ENCODE results near the gene FETUB. TPM values are rescaled to one million over a fixed set of nuclear protein-coding genes. Genes with fewer than 3 reads are reported as not detected.
"Not testable (repeated sequence)": the region's sequence is repeated elsewhere in the genome, so short reads cannot be mapped to it uniquely, and the experiment has no call there.

The FETUB gene
- total RNA-seq, 1 donor: not detected

- no peak for TF ChIP-seq CTCF (IDR thresholded peaks at IDR 0.05; ENCODE audit: insufficient read depth, low read depth, low read length)
- no peak for DNase-seq (ENCODE audit: low read depth)
- no peak overlapping the region for H3K4me3 ChIP-seq (ENCODE audit: low read depth, low read length)
These were observed 13.8 kb upstream of the FETUB start for GRCh38 chr3:186626254-186626847.

DNA sequence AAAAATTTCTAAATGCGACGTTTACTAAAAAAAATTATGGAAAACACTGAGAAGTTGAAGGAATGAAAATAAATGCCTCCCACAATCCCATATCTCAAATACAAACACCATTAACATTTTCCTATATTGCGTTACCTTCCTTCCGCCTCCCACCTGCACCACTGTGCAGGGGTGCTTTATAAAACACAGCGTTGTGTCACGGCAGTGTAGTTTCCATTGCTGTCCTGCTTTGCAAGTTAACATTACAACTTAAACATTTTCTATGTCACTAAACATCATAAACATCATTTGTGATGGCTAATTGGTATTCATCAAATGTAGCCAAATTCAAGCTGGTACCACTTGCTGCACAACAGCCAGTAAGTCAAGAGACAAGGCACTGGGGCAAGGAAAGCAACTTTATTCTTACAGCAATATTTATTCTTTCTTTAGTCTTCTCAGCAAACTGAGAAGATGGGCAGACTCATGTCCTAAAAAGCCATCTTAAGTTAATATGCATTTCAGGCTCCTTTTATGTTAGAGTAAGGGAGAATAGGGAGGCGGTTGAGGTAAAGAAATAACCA, 12.3 kb upstream of the FETUB start:
- DNase-seq (ENCODE audit: low read depth): no peak
- no peak for TF ChIP-seq CTCF (IDR thresholded peaks at IDR 0.05; ENCODE audit: insufficient read depth, low read depth, low read length)
- H3K4me3 ChIP-seq (ENCODE audit: low read depth, low read length): no peak overlapping the region

GRCh38 chr3:186628756-186629155, 11.4 kb upstream of the FETUB start:
- no peak for TF ChIP-seq CTCF (IDR thresholded peaks at IDR 0.05; ENCODE audit: insufficient read depth, low read depth, low read length)
- no peak overlapping the region for H3K4me3 ChIP-seq (ENCODE audit: low read depth, low read length)
- no peak for DNase-seq (ENCODE audit: low read depth)

- DNase-seq (ENCODE audit: low read depth): no peak
- no peak overlapping the region for H3K4me3 ChIP-seq (ENCODE audit: low read depth, low read length)
- no peak for TF ChIP-seq CTCF (IDR thresholded peaks at IDR 0.05; ENCODE audit: insufficient read depth, low read depth, low read length)
These were observed 9.1 kb upstream of the FETUB start for GRCh38 chr3:186630950-186631641.

GRCh38 chr3:186633481-186633880, 6.7 kb upstream of the FETUB start:
- no peak overlapping the region for H3K4me3 ChIP-seq (ENCODE audit: low read depth, low read length)
- DNase-seq (ENCODE audit: low read depth): no peak

DNA sequence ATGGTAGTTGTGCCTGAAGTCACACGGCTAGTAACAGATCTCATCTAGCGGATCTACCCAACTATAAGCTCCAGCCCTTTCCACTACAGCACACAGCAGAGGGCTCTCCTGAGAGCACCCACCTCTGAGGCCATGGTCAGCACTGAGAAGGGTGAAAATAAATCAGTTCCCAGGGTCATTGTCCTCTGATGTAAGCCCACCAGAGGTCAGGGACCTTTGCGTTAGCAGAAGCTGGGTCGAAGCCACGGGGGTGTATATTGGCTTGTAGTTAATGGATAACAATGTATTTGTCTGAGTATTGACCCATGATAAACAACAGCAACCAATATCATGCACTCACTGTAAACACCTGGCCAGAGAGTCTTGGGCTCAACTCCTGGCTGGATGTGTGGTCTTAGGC, 6.0 kb upstream of the FETUB start:
- not testable (repeated sequence) for H3K4me3 ChIP-seq (ENCODE audit: low read depth, low read length); DNase-seq (ENCODE audit: low read depth)

More at GRCh38 chr3:186633481-186633880, 6.7 kb upstream of the FETUB start:
- no peak for TF ChIP-seq CTCF (IDR thresholded peaks at IDR 0.05; ENCODE audit: insufficient read depth, low read depth, low read length)

GRCh38 chr3:186635532-186635931, 4.7 kb upstream of the FETUB start:
- H3K4me3 ChIP-seq (ENCODE audit: low read depth, low read length): no peak overlapping the region
- DNase-seq (ENCODE audit: low read depth): no peak
- no peak for TF ChIP-seq CTCF (IDR thresholded peaks at IDR 0.05; ENCODE audit: insufficient read depth, low read depth, low read length)
